HCT116 (cell line): ENCODE measurements around the gene USP24. TPM values are rescaled to one million over a fixed set of nuclear protein-coding genes. Genes with fewer than 3 reads are reported as not detected.

ENCODE experiments used
- ATAC-seq: fragments of 200-7000 bp; cut with Tn5 transposase; 2 replicates; pipeline ENCODE4 v1.9.1; 2020; ENCODE audit warnings: mild to moderate bottlenecking, moderate library complexity
- BruUV-seq: library from RNA; stranded (reverse); fragments of 400-500 nt; replicated peaks from 2 replicates; lab custom pipeline; 2021; lab: Mats Ljungman, UMichigan
- CTCF ChIA-PET: fragments of 300-600 bp; sonication (Branson Sonifier 250); formaldehyde crosslinking; loops from one replicate; lab custom pipeline; 2021; ENCODE audit warnings: antibody characterized with exemption; lab: Charles Lee
- POLR2A ChIA-PET: fragments of 300-600, 350-600 bp; sonication (Branson Sonifier 250); formaldehyde crosslinking; loops from one replicate; lab custom pipeline; 2021; ENCODE audit warnings: antibody characterized with exemption; lab: Charles Lee
- RAD21 ChIA-PET, 2 experiments: fragments of 300-600 bp; sonication (Branson Sonifier 250); formaldehyde crosslinking; loops; one replicate each; lab custom pipeline; 2023; ENCODE audit warnings: low total read pairs in 2 of 2; ENCODE audit not compliant: uncharacterized antibody in 2 of 2, unreplicated experiment in 2 of 2, low non-redundant PET in 1 of 2; lab: Charles Lee
- DNase-seq: peaks from one replicate; pipeline ENCODE4 v3.0.0-alpha.2; 2010; ENCODE audit warnings: low read depth, low spot score
- H2AFZ ChIP-seq: fragments of 200-600 bp; shearing (Covaris generic), sonication (generic); 2 replicates; pipeline ENCODE4 v1.6.1; 2017; ENCODE audit warnings: low read depth, mixed run types, mixed read lengths, antibody characterized with exemption, low read length; ENCODE audit not compliant: poor library complexity, severe bottlenecking
- H3K27ac ChIP-seq: 2 replicates; pipeline ENCODE4 v1.5.1; 2012; ENCODE audit warnings: low read depth, low read length
- H3K27me3 ChIP-seq: fragments of 200-600 bp; sonication (generic); 2 replicates; pipeline ENCODE4 v1.6.1; 2016; ENCODE audit warnings: mixed run types, low read length, mixed read lengths; ENCODE audit not compliant: insufficient read depth
- H3K36me3 ChIP-seq, 2 experiments: fragments of 200-500 bp in 1 of 2; fragments of 200-600 bp in 1 of 2; sonication (Bioruptor generic) in 1 of 2; sonication (generic) in 1 of 2; 2 replicates each; pipeline versions ENCODE4 v1.5.1 to v1.6.1; 2014 to 2016; ENCODE audit warnings: low read length in 2 of 2, inconsistent platforms in 1 of 2, mixed read lengths in 1 of 2, mixed run types in 1 of 2; ENCODE audit not compliant: insufficient read depth in 2 of 2, control insufficient read depth in 1 of 2
- H3K4me1 ChIP-seq, 2 experiments: fragments of 200-600 bp in 1 of 2; sonication (generic) in 1 of 2; 2 replicates each; pipeline versions ENCODE4 v1.5.1 to v1.6.1; 2012 to 2017; ENCODE audit warnings: low read length in 2 of 2, inconsistent platforms in 1 of 2, mild to moderate bottlenecking in 1 of 2, mixed read lengths in 1 of 2, mixed run types in 1 of 2, moderate library complexity in 1 of 2; ENCODE audit not compliant: insufficient read depth in 2 of 2, control insufficient read depth in 1 of 2
- H3K4me2 ChIP-seq: fragments of 200-600 bp; sonication (generic); 2 replicates; pipeline ENCODE4 v1.6.1; 2017; ENCODE audit warnings: mixed run types, low read length, mixed read lengths
- H3K4me3 ChIP-seq, 2 experiments: fragments of 200-600 bp in 1 of 2; sonication (generic) in 1 of 2; replicated peaks in 1 of 2; 2 replicates each; pipeline ENCODE4 v1.5.1; 2011 to 2016; ENCODE audit warnings: low read length in 2 of 2, control low read depth in 1 of 2, low read depth in 1 of 2, mild to moderate bottlenecking in 1 of 2, mixed read lengths in 1 of 2, mixed run types in 1 of 2
- H3K79me2 ChIP-seq: fragments of 200-600 bp; sonication (generic); 2 replicates; pipeline ENCODE4 v1.6.1; 2017; ENCODE audit warnings: mild to moderate bottlenecking, mixed run types, low read length, moderate library complexity, mixed read lengths; ENCODE audit not compliant: insufficient read depth
- H3K9ac ChIP-seq: fragments of 200-600 bp; sonication (generic); 2 replicates; pipeline ENCODE4 v1.6.1; 2016; ENCODE audit warnings: low read length, mixed read lengths
- H3K9me2 ChIP-seq: fragments of 200-600 bp; sonication (generic), shearing (Covaris generic); 2 replicates; pipeline ENCODE4 v1.6.1; 2017; ENCODE audit warnings: mixed run types, mild to moderate bottlenecking, moderate library complexity; ENCODE audit not compliant: insufficient read depth
- H3K9me3 ChIP-seq, 2 experiments: fragments of 200-500 bp in 1 of 2; fragments of 200-600 bp in 1 of 2; sonication (Bioruptor generic) in 1 of 2; sonication (generic) in 1 of 2; 2 replicates each; pipeline ENCODE4 v1.6.1; 2014 to 2017; ENCODE audit warnings: low read length in 2 of 2, mixed read lengths in 2 of 2, inconsistent platforms in 1 of 2, low read depth in 1 of 2, mild to moderate bottlenecking in 1 of 2, mixed run types in 1 of 2, moderate library complexity in 1 of 2; ENCODE audit not compliant: control insufficient read depth in 1 of 2, insufficient read depth in 1 of 2
- H4K20me1 ChIP-seq: fragments of 200-600 bp; sonication (generic), shearing (Covaris generic); 2 replicates; pipeline ENCODE4 v1.6.1; 2017; ENCODE audit warnings: mixed run types, mild to moderate bottlenecking, moderate library complexity; ENCODE audit not compliant: insufficient read depth
- ATF3 ChIP-seq: IDR thresholded peaks from 2 replicates; pipeline ENCODE4 v1.6.1; 2012
- CBX3 ChIP-seq: IDR thresholded peaks from 2 replicates; pipeline ENCODE4 v1.6.1; 2012; ENCODE audit warnings: low read depth
- CEBPB ChIP-seq: IDR thresholded peaks from 2 replicates; pipeline ENCODE4 v1.6.1; 2012; ENCODE audit warnings: low read depth
- CTCF ChIP-seq, 3 experiments: fragments of 200-600 bp in 1 of 3; sonication (generic) in 1 of 3; IDR thresholded peaks in 2 of 3; conservative IDR thresholded peaks in 1 of 3; 2 replicates each; pipeline ENCODE4 v1.5.1; 2012 to 2017; ENCODE audit warnings: low read depth in 2 of 3, low read length in 2 of 3, antibody characterized with exemption in 1 of 3, borderline replicate concordance in 1 of 3, control low read depth in 1 of 3, mild to moderate bottlenecking in 1 of 3, mixed read lengths in 1 of 3, mixed run types in 1 of 3, moderate library complexity in 1 of 3; ENCODE audit not compliant: insufficient read depth in 1 of 3
- EGR1 ChIP-seq: IDR thresholded peaks from 2 replicates; pipeline ENCODE4 v1.6.1; 2012; ENCODE audit warnings: low read depth
- ELF1 ChIP-seq: IDR thresholded peaks from 2 replicates; pipeline ENCODE4 v1.6.1; 2012; ENCODE audit warnings: low read depth, borderline replicate concordance
- JUND ChIP-seq: IDR thresholded peaks from 2 replicates; pipeline ENCODE4 v1.6.1; 2012
- MAX ChIP-seq: IDR thresholded peaks from 2 replicates; pipeline ENCODE4 v1.6.1; 2012
- POLR2A ChIP-seq: IDR thresholded peaks from 2 replicates; pipeline ENCODE4 v1.7.0; 2011; ENCODE audit warnings: borderline replicate concordance; ENCODE audit not compliant: insufficient read depth, insufficient read length; ENCODE audit errors: extremely low read depth
- SIN3A ChIP-seq: IDR thresholded peaks from 2 replicates; pipeline ENCODE4 v1.6.1; 2012; ENCODE audit warnings: low read depth
- SRF ChIP-seq: IDR thresholded peaks from 2 replicates; pipeline ENCODE4 v1.6.1; 2012; ENCODE audit warnings: low read depth
- ZFX ChIP-seq: fragments of 450-650 bp; IDR thresholded peaks from 2 replicates; pipeline ENCODE4 v1.6.1; 2017
- intact Hi-C: fragments of 100-400 bp; cut with micrococcal nuclease; formaldehyde crosslinking; loops from 2 replicates; pipeline ENCODE4 v1.10.0; 2022
- total RNA-seq: library from RNA; stranded (reverse); gene quantifications from one replicate; pipeline ENCODE4 v1.2.1, GENCODE V29; 2021; ENCODE audit not compliant: unreplicated experiment

USP24 gene
- total RNA-seq, 1 experiment from 2014 or later, result 34.2 TPM

- peaks cover 9 to 23% of the 10 kb centered on the region in 2 experiments for H3K4me1 ChIP-seq
- H3K9me2 ChIP-seq, result no peaks in the 10 kb centered on the region
- H3K27ac ChIP-seq, result no peak overlapping the region
- ChIA-PET POLR2A (no interaction called here), CTCF (no interaction called here), RAD21 (no interaction called here)
- no peak overlapping the region for H3K4me3 ChIP-seq
- no peaks in the 10 kb centered on the region; the same call in 1 of the 2 replicates for H4K20me1 ChIP-seq
- H3K36me3 ChIP-seq, result no peaks in the 10 kb centered on the region
- peaks cover 89% of the 10 kb centered on the region for H3K79me2 ChIP-seq
- intact Hi-C loops, result loop anchor here (5.0 kb wide), 1 partner anchor 70 kb away; no protein-coding TSS in a partner anchor
- H2AFZ ChIP-seq, result no peak overlapping the region
- TF ChIP-seq CTCF (IDR thresholded peaks at IDR 0.05 in 2 of 3, conservative IDR thresholded peaks at IDR 0.05 in 1 of 3; ENCODE audit: borderline replicate concordance in 1 of 3, insufficient read depth in 1 of 3, low read depth in 2 of 3, low read length in 2 of 3), result no peak
- TF ChIP-seq JUND, result no peak
- no peak for TF ChIP-seq CBX3
- no peak for TF ChIP-seq MAX
- TF ChIP-seq EGR1, result no peak
- TF ChIP-seq SRF, result no peak
- TF ChIP-seq ZFX, result no peak
- no peak for TF ChIP-seq CEBPB
- TF ChIP-seq ATF3, result no peak
- no peak for TF ChIP-seq ELF1
- TF ChIP-seq POLR2A, result no peak
- TF ChIP-seq SIN3A, result no peak
- H3K4me2 ChIP-seq, result no peak overlapping the region
- no TSS peak for BruUV-seq
- no peaks in the 10 kb centered on the region for H3K9me3 ChIP-seq
- no peak for ATAC-seq
- no peak overlapping the region for H3K9ac ChIP-seq
- no peak for DNase-seq
- no peaks in the 10 kb centered on the region for H3K27me3 ChIP-seq
These were observed 3.3 kb downstream of the USP24 start for GRCh38 chr1:55211863-55212262.
